Upper lobe of right lung (tissue), 1 donor: Measurements from ENCODE around the gene UQCC2. TPM values are rescaled to one million over a fixed set of nuclear protein-coding genes. Genes with fewer than 3 reads are reported as not detected.

ENCODE experiments used
- ATAC-seq: fragments of 200-7000 bp; cut with Tn5 transposase; one replicate; pipeline ENCODE4 v1.9.1; 2020; ENCODE audit warnings: mild to moderate bottlenecking, moderate library complexity
- DNase-seq: peaks from one replicate; pipeline ENCODE4 v3.0.0-alpha.2; 2020
- H3K27ac ChIP-seq: fragments of 200-600 bp; one replicate; pipeline ENCODE4 v1.8.0; 2022
- H3K27me3 ChIP-seq: fragments of 200-600 bp; one replicate; pipeline ENCODE4 v1.8.0; 2022; ENCODE audit warnings: mild to moderate bottlenecking
- H3K36me3 ChIP-seq: fragments of 200-600 bp; one replicate; pipeline ENCODE4 v1.8.0; 2022
- H3K4me1 ChIP-seq: fragments of 200-600 bp; one replicate; pipeline ENCODE4 v1.8.0; 2022
- H3K4me3 ChIP-seq: fragments of 200-600 bp; one replicate; pipeline ENCODE4 v1.8.0; 2022; ENCODE audit warnings: mild to moderate bottlenecking
- H3K9me3 ChIP-seq: fragments of 200-600 bp; one replicate; pipeline ENCODE4 v1.8.0; 2022
- intact Hi-C: fragments of 100-400 bp; cut with DNase I; formaldehyde crosslinking; loops from one replicate; pipeline ENCODE4 v1.11.0; 2022
- total RNA-seq: library from RNA; stranded (reverse); fragmentation: NEBNext Ultra II Directional; extraction: Animal tissue kit (Norgen Biotek cat#: 25700); gene quantifications from one replicate; pipeline ENCODE4 v1.2.1, GENCODE V29; 2021
- TF ChIP-seq, protein P1 (sequence below): fragments of 200-600 bp; IDR thresholded peaks from one replicate; pipeline ENCODE4 v1.8.0; 2022; ENCODE audit warnings: antibody characterized with exemption
- donor health status: DM: no; HTN: yes; CAD: no; lungs with severe emphysema.

Gene UQCC2
- total RNA-seq, 1 donor from 2014 or later, result 40.6 TPM

DNA sequence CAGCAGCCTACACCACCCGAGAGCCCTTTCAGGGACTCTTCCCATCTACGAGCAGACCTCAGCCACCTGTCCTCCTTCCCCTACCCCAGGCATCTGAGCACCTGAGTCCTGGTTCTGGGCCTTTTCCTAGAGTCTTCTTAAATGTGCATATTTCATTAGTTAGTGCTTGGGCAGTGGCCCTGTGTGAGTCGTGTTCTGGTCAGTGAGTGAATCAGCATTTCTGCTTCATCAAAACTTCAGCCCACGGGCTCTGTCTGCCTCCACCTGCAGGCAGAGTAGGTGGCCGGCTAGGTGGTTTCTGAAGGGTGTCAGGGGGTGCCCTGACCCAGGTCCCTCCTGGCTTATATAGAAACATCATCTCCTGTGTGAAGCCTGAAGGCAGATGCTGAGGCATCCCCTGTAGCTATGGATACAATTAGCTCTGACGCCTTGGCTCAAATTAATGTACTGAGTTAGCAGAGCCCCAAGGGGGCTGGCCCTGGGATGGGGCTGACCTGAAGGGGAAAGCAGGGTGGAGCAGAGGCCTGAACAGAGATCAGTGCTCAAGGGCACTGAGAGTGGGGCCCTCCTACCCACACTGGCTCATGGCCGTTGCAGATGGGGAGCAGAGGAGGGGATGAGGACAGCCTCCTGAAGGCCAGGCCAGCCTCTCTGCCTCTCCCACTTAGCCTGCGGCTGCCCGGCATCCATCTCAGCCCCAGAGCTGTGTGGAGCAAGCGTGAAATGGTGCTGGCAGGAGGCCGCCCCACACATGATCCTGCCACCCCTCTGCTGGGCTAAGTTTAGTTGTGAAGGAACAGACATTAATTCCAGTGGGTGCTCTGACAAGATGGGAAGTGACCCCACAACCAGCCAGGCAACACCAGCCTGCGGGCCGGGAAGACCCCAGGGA is 21.6 kb upstream of the UQCC2 start:
- no peak overlapping the region for H3K27ac ChIP-seq
- no peaks in the 10 kb centered on the region for H3K9me3 ChIP-seq
- TF ChIP-seq, protein P1, sequence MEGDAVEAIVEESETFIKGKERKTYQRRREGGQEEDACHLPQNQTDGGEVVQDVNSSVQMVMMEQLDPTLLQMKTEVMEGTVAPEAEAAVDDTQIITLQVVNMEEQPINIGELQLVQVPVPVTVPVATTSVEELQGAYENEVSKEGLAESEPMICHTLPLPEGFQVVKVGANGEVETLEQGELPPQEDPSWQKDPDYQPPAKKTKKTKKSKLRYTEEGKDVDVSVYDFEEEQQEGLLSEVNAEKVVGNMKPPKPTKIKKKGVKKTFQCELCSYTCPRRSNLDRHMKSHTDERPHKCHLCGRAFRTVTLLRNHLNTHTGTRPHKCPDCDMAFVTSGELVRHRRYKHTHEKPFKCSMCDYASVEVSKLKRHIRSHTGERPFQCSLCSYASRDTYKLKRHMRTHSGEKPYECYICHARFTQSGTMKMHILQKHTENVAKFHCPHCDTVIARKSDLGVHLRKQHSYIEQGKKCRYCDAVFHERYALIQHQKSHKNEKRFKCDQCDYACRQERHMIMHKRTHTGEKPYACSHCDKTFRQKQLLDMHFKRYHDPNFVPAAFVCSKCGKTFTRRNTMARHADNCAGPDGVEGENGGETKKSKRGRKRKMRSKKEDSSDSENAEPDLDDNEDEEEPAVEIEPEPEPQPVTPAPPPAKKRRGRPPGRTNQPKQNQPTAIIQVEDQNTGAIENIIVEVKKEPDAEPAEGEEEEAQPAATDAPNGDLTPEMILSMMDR, result no peak
- H3K4me3 ChIP-seq, result no peak overlapping the region
- no peaks in the 10 kb centered on the region for H3K36me3 ChIP-seq
- DNase-seq (no peak), ATAC-seq (no peak)
- intact Hi-C loops, result no loop called here
- no peaks in the 10 kb centered on the region for H3K27me3 ChIP-seq
- H3K4me1 ChIP-seq, result no peaks in the 10 kb centered on the region

- no peak overlapping the region for H3K27ac ChIP-seq
- TF ChIP-seq, protein P1, result no peak
- intact Hi-C loops, result no loop called here
Observed at GRCh38 chr6:33732385-33732784, 20.9 kb upstream of the UQCC2 start.

GRCh38 chr6:33731751-33732282 is 20.3 kb upstream of the UQCC2 start:
- intact Hi-C loops, result no loop called here
- TF ChIP-seq, protein P1, result no peak
- DNase-seq (no peak), ATAC-seq (no peak)
- no peaks in the 10 kb centered on the region for H3K4me1 ChIP-seq
- H3K9me3 ChIP-seq, result no peaks in the 10 kb centered on the region
- H3K36me3 ChIP-seq, result no peaks in the 10 kb centered on the region
- no peak overlapping the region for H3K27ac ChIP-seq
- no peaks in the 10 kb centered on the region for H3K27me3 ChIP-seq
- H3K4me3 ChIP-seq, result no peak overlapping the region

More at GRCh38 chr6:33732385-33732784, 20.9 kb upstream of the UQCC2 start:
- no peaks in the 10 kb centered on the region for H3K4me1 ChIP-seq
- ATAC-seq (no peak), DNase-seq (no peak)
- no peak overlapping the region for H3K4me3 ChIP-seq
- no peaks in the 10 kb centered on the region for H3K27me3 ChIP-seq
- H3K9me3 ChIP-seq, result no peaks in the 10 kb centered on the region
- no peaks in the 10 kb centered on the region for H3K36me3 ChIP-seq

- Histone ChIP-seq H3K27me3 (no peaks in the 10 kb centered on the region), H3K9me3 (no peaks in the 10 kb centered on the region), H3K36me3 (no peaks in the 10 kb centered on the region), H3K27ac (no peak overlapping the region), H3K4me1 (no peaks in the 10 kb centered on the region), H3K4me3 (no peak overlapping the region)
- ATAC-seq (no peak), DNase-seq (no peak)
- intact Hi-C loops, result no loop called here
- TF ChIP-seq, protein P1, result no peak
Observed at GRCh38 chr6:33731035-33731434, 19.5 kb upstream of the UQCC2 start.

- no peak overlapping the region for H3K4me3 ChIP-seq
- no peak overlapping the region for H3K27ac ChIP-seq
- no peaks in the 10 kb centered on the region for H3K4me1 ChIP-seq
- no peaks in the 10 kb centered on the region for H3K36me3 ChIP-seq
- intact Hi-C loops, result no loop called here
- ATAC-seq (no peak), DNase-seq (no peak)
- H3K27me3 ChIP-seq, result no peaks in the 10 kb centered on the region
- TF ChIP-seq, protein P1, result no peak
- no peaks in the 10 kb centered on the region for H3K9me3 ChIP-seq
Observed at GRCh38 chr6:33730611-33731010, 19.1 kb upstream of the UQCC2 start.
